Tongue (tissue), 2 donors: ENCODE results near the gene TBC1D5. TPM values are rescaled to one million over a fixed set of nuclear protein-coding genes. Genes with fewer than 3 reads are reported as not detected.
A peak's percentile ranks its signal among the peaks of the same experiment; 100 is the strongest.

Experiments used
- DNase-seq: peaks from one replicate; pipeline ENCODE4 v3.0.0-alpha.2; 2015
- total RNA-seq: library from RNA; depleted of rRNA; stranded (reverse); fragments of >200 nt; gene quantifications from one replicate; pipeline ENCODE4 v1.2.3, GENCODE V29; 2014

Gene TBC1D5
- total RNA-seq, 1 donor from 2014 or later, result 118 TPM

- DNase-seq, result no peak
Observed at GRCh38 chr3:17349093-17349492, 393.3 kb downstream of the TBC1D5 start.

- DNase-seq, result no peak
Observed at GRCh38 chr3:17342119-17342518, 400.3 kb downstream of the TBC1D5 start.

GRCh38 chr3:17340693-17341092 lies 401.7 kb downstream of the TBC1D5 start:
- DNase-seq, result no peak

DNA sequence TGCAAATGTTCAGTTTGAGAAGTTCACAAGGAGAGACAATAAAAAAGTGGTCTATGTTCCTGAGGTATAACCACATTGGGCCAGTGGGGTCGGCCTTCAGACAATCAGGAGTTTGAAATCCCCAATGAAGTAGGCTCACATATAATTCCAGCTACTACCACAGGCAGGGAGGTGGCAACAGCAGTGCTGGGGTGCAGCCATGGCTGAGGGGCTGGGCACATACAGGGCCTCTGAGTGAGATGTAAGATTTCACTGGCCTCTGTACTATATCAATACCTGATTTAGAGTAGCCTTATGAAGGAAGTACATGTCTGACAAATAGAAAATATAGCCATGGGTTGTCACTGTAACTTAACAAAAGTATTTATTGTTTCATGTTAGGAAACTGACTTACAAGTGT lies 402.2 kb downstream of the TBC1D5 start:
- no peak for DNase-seq

DNA sequence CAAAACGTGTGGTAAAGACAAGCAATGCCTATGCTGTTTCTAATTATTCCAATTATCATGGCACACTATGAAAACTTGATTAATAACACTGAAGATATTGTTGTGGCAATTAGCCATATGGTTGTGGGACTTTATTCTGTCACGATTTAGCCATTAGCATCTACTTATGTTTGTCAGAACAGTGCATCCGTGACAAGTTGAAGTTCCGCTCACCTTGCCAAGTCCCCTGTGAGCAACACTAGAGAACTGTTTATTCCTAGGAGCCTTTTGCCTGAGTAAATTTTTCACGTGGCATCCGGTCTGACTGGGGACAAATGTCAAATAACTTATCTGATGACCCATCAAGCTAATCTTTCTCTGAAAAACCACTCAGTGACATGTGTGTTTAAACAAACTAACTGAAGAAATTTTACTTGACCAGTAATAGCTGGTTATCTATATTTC lies 403.3 kb downstream of the TBC1D5 start:
- DNase-seq, result no peak

- peak; percentile 12 for DNase-seq
Observed at GRCh38 chr3:17336291-17336690, 406.1 kb downstream of the TBC1D5 start.

DNA sequence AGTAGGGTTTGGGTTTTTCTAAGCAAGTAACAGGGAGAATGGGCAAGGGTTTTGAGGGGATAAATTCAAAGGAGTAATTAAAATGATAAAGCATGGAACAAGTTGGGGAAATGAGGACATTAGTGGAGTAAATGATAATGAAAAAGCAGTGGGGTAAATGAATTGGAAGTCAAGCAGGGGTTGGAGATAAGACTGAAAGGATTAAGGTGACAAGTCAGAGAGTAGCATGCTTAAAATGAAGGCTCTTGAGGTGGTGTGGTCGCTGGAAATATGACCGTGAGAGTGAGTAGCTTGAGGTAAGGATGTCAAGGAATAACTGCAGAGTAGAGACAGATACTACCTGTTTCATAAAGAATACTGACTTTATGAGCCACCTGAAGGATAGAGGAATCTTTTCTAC lies 408.5 kb downstream of the TBC1D5 start:
- DNase-seq, result no peak

- no peak for DNase-seq
Observed at GRCh38 chr3:17333446-17333845, 409.0 kb downstream of the TBC1D5 start.

DNA sequence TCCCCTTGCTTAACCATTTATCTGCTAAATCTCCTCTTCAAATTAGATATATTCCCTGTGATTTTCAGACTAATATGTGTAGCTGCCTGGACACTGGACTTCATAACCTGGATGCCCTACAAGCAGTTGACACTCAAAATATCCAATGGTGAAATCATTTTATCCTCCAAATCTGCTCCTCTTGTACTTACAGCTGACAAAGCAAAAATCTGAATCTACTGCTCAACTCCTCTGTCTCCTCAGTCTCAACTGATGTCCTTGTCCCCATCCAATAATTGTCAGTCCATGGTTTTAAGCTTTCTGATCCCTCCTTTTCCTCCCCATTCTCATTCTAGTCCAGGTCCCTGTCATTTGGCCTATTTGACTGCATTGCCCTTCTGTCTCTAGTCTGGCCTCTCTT lies 411.8 kb downstream of the TBC1D5 start:
- DNase-seq, result no peak

GRCh38 chr3:17329927-17330326 lies 412.5 kb downstream of the TBC1D5 start:
- DNase-seq, result no peak

DNA sequence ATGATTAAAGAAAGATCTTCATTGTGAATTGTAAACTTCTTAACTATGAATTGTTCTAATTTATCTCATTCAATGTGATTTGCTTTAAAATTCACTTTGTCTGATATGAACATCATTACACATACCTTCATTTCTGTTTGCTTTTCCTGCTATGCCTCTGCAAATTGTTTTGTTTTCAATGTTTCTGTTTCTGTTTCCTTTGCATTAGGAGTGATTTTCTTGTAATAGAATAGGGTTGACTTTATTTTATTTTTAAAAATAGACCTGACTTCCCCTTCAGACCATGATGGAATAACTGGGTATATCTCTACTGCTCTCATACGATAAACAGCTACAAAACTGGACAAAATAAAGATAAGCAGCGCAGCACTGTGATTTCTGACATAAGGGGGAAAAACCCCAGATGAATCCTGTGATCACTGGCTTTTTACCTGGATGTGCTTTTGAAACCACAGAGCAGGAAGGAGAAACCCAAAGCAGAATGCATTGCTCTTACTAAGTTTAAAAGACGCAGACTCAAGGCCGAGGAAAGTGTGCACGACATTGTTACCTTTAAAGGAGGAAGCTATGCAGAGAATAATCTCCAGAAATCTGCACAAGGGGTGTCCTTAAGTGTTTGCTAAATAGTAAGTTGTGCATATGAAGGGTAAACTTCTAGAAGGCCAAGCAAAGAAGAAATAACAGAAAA lies 420.2 kb downstream of the TBC1D5 start:
- no peak for DNase-seq

GRCh38 chr3:17320266-17320665 lies 422.2 kb downstream of the TBC1D5 start:
- DNase-seq, result no peak

DNA sequence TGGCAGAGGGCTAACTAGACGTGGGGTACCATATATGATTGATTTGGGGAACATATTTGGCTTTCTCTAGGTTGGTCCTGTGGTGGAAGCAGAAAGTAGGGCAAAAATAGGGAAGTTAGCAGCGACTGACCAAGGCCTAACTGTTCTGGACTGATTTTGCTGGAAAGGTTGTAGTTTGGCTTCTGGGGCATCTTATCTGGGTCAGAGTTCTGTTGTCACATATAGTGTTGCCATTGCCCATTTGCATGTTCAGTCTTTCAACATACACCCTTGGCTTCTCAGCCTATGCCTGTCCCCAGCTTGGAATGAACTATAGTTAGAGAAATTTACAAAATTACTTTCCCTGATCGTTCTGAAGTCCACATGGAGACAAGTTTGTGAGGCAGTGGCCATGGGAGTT lies 426.5 kb downstream of the TBC1D5 start:
- DNase-seq, result no peak

GRCh38 chr3:17314171-17314570 lies 428.3 kb downstream of the TBC1D5 start:
- no peak for DNase-seq

DNA sequence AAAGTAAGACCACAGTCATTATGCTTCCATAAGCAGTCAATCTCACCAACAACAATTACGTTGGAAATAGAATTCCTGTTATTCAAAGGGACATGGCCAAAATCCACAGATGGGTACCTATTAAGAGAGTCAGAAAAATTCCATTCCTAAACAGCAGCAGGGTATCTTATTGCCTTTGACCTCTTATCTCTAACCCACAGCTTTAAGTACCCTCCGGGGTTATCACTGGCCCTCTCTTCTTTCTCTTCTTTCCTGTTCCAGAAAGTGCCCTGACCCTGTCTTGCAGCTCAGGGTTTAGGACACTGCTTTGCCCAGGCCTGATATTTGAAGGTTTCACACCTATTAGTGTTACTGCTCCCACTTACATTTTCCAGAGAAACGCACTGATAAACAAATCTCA lies 428.7 kb downstream of the TBC1D5 start:
- no peak for DNase-seq

DNA sequence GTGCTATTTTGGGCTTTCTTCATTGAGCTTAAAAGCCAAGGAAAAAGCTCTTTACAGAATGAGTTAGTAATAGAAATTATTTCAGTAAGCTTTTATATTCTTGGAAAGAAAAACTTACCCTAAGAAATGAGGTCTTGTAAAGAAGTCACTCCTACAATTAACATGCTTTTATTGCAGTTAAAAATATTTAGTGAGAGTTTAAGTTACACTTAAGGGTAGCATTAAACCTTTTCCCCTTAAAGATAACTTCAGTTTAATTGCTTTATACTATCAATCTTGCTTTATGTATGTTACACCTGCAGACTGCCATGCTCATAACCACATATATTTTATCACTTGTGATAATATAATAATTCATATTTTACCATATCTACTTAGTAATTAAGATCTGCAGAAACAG lies 431.4 kb downstream of the TBC1D5 start:
- DNase-seq, result no peak

DNA sequence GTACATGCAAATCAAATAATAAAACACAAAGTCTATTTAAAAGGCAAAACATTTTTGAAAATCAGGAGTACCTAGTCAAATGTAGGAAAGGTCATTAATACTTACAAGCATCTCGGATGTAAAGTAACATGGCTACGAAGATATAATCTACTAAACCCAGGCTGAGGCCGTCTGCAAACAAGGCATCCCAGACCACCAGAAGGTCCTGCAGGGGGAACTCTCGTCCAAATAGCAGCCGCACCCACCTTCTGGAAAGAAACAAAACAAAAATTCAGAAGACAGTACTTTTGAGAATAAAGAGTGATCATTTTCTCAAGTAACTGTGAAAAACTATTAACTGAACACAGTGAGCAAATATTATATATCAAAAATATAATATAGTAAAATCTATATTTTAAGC lies 434.5 kb downstream of the TBC1D5 start:
- no peak for DNase-seq

- no peak for DNase-seq
Observed at GRCh38 chr3:17307482-17307881, 434.9 kb downstream of the TBC1D5 start.

DNA sequence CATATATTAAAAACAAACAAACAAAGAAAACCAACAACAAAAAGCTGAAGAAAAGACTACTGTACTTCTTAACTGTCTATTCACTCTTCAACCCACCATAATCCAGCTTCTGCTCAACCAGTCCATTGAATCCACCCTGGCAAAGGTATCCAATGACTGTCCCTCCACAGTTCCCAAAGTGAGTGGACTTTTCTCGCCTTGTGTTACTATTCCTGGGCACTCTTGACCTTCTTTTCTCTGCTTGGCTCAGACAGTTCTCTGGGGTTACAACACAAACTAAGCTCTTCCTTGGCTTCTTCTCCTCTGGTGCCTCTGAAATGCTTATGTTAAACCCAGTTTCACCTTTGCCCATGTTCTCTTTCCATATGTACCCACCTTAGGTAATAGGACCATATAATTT lies 437.5 kb downstream of the TBC1D5 start:
- no peak for DNase-seq

GRCh38 chr3:17302774-17303173 lies 439.7 kb downstream of the TBC1D5 start:
- peak; percentile 27 for DNase-seq

DNA sequence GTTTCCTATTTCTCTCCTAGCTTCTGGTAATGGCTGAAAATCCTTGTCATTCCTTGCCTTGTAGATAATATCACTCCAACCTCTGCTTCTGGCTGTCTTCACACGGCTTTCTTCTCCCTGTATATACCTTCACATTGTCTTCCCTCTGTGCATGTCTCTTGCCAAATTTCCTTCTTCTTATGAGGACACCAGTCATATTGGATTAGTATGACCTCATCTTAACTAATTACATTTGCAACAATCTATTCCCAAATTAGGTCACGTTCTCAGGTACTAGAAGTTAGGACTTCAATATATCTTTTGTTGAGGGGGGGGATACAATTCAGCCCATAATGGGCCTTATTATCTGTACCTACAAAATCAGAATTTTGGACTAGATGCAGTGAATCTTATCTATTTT lies 440.3 kb downstream of the TBC1D5 start:
- DNase-seq, result no peak

DNA sequence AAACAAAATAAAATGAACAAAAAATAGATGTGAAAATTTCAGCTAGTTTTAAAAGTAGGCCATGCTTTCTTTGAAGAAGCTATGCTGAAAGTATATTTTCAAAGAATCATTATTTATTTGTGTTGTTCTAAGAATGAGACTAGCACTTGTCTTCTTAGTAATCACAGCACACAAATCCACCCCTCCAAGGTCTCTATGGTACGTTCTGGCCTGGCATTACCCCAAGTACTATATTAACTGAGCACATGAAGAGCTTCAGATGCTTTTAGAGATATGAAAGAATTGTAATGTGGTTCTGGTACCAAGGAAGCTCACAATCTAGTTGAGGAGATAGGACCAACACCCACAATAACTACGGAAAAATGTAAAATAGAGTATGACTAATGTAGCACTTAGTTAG lies 441.2 kb downstream of the TBC1D5 start:
- no peak for DNase-seq

DNA sequence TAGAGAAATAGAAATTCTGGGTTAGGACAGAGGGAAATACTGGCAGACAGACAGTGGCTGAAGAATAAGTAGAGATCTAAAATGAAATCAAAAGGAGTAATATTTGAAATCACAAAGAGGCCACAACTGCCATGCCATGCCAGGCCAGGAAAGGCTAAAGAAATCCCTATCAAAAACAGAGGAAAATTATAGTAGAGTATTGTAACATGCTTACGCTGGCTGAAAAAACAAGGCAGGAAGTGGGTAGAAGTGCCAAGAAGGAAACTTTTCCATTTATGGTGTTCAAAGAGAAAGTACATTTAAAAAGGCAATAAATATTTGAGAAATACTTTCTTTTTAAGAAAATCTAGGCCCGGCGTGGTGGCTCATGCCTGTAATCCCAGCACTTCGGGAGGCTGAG lies 442.0 kb downstream of the TBC1D5 start:
- no peak for DNase-seq

GRCh38 chr3:17298038-17298437 lies 444.4 kb downstream of the TBC1D5 start:
- no peak for DNase-seq

DNA sequence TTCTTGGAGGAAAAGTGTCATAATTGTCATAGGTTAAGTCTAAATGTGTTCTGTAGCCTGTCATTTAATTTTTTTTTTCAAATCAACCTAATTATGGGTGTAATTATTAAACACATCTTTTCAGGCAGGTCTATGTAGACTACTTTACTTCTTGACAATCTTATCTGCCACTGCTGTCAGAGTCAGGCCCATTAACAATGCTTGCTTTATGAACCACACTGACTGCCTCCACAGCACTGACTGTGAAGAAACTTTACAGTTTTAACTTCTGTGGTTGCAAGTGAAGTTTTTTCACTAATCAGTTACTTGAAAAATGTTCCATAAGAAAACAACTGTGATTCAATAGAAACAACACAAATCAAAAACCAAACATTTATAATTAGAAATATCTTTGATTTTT lies 449.9 kb downstream of the TBC1D5 start:
- DNase-seq, result no peak
